Renal pelvis (tissue), 4 donors: Measurements from ENCODE around the gene PIK3C2B. TPM values are rescaled to one million over a fixed set of nuclear protein-coding genes. Genes with fewer than 3 reads are reported as not detected.
A peak's percentile ranks its signal among the peaks of the same experiment; 100 is the strongest.

Experiments
- DNase-seq: peaks from one replicate; pipeline ENCODE4 v3.0.0-alpha.2; 2013
- polyA plus RNA-seq, 3 donors: library from polyadenylated mRNA; unstranded; fragments of 120-200 nt; gene quantifications; one replicate each; pipeline ENCODE4 v1.2.1, GENCODE V29; 2013; ENCODE audit not compliant: insufficient read length in 3 of 3

PIK3C2B gene
- polyA plus RNA-seq, 3 donors, result 18.4 to 29.1 (median 22.3) TPM

GRCh38 chr1:204513117-204513716 is 18.6 kb upstream of the PIK3C2B start:
- DNase-seq, result no peak

- DNase-seq, result no peak
Measured at GRCh38 chr1:204511366-204511765, 16.8 kb upstream of the PIK3C2B start.

GRCh38 chr1:204509186-204509635 is 14.6 kb upstream of the PIK3C2B start:
- no peak for DNase-seq

GRCh38 chr1:204507317-204508105 is 12.9 kb upstream of the PIK3C2B start:
- peak; percentile 67 for DNase-seq

- DNase-seq, result peak; percentile 95
Measured at GRCh38 chr1:204506969-204507316, 12.3 kb upstream of the PIK3C2B start.

GRCh38 chr1:204506201-204506968 is 11.8 kb upstream of the PIK3C2B start:
- DNase-seq, result peak; percentile 87

- DNase-seq, result no peak
Measured at GRCh38 chr1:204505674-204506200, 11.1 kb upstream of the PIK3C2B start.

GRCh38 chr1:204503913-204504519 is 9.4 kb upstream of the PIK3C2B start:
- no peak for DNase-seq

GRCh38 chr1:204503122-204503912 is 8.7 kb upstream of the PIK3C2B start:
- peak; percentile 80 for DNase-seq

- DNase-seq, result no peak
Measured at GRCh38 chr1:204502241-204502640, 7.6 kb upstream of the PIK3C2B start.

GRCh38 chr1:204499511-204500468 is 5.2 kb upstream of the PIK3C2B start:
- DNase-seq, result no peak

- DNase-seq, result no peak
Measured at GRCh38 chr1:204498981-204499380, 4.4 kb upstream of the PIK3C2B start.

- DNase-seq, result no peak
Measured at GRCh38 chr1:204495777-204496176, 1.2 kb upstream of the PIK3C2B start.

- no peak for DNase-seq
Measured at GRCh38 chr1:204495078-204495753, 611 bp upstream of the PIK3C2B start.

- DNase-seq, result no peak
Measured at GRCh38 chr1:204493984-204494280, 673 bp downstream of the PIK3C2B start.

- DNase-seq, result no peak
Measured at GRCh38 chr1:204493145-204493983, 1.2 kb downstream of the PIK3C2B start.

GRCh38 chr1:204491655-204492054 is 3.0 kb downstream of the PIK3C2B start:
- DNase-seq, result no peak

- DNase-seq, result no peak
Measured at GRCh38 chr1:204487256-204487615, 7.4 kb downstream of the PIK3C2B start.
